GM19351 (cell line): ENCODE results near the gene GALE.
"Not testable (repeated sequence)": the region's sequence is repeated elsewhere in the genome, so short reads cannot be mapped to it uniquely, and the experiment has no call there.

Experiments used
- ATAC-seq: cut with Tn5 transposase; IDR thresholded peaks from one replicate; pipeline ENCODE4 v1.9.1; 2021; ENCODE audit warnings: mild to moderate bottlenecking, moderate library complexity; ENCODE audit not compliant: unreplicated experiment

GALE gene

GRCh38 chr1:23793018-23793781 lies 7.4 kb downstream of the GALE start:
- no peak for ATAC-seq

DNA sequence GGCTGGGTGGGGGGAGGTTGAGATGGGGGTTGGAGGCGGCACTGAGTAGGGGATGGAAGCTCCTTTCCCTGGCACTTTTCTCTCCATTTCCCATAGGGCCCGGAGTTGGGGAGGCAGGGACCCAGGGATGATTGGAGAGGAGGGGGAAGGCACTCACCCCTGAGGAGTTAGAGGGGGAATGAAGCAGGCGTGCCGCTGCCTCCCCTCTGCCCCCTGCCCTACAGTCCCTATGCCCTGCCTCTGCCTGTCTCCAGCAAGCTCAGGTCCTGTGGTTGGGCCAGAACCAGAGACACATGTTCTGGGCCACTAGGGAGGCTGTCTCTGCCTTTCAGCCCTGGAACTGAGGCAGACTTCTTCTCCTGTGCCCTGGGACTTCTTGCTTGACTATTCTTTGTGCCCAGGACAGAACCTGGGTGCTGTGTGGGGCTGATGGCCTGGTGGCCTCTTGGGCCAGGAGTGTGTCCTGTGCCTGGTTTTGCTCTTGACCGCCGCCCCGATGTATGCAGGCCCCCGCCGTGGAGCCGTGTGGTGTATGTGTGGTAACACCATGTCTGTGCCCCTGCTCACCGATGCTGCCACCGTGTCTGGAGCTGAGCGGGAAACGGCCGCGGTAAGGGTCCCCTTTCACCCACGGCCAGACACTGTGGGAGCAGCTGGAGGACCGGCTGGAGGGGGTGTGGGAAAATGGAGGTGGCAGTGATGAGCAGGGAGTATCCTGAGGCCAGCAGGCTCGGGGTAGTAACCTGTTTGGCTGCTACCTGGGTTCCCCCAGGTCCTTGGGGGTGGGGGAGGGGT lies 8.2 kb downstream of the GALE start:
- ATAC-seq, result no peak

GRCh38 chr1:23791516-23792047 lies 9.0 kb downstream of the GALE start:
- peak; percentile 22 for ATAC-seq

DNA sequence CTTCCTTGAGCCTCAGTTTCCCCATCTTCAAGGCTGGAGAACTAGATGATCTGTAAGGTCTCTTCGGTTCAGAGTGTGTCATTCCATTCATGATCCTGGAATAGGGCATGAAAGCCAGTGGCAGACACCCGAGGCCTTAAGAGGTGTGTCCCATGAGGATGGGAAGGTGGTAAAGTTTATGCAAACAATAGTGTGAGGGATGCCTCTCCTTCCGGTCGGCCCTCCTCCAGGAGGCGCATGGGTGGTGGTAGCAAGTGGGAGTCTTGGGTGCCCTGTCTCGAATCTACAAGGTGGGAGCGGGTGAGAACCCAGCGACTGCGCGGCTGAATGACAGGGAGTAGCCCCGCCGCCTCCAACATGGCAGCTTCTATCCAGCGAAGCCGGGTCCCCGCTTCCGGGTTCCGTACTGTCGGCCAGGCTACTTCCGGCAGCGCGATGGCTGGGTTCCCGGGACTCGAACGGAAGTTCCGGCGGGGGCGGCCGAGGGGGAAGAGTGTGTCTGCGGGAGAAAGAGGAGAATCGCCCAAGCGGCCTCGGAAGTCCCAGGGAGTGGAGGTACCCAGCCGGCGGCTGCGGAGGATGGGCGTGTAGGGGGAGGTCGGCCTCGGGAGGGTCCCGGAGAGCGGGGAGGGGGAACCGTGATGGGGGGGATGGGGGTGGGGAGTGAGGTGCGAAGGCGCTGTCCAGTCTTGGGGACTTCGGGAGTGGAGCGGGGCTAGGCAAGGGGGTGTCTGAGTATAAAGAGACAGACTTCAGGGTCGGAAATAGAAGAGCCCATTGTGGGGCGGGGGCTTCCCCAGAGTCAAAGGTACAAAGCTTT lies 9.6 kb downstream of the GALE start, which contains the start of gene LYPLA2:
Gene LYPLA2 (plus strand): TSS at position 450 of the 820 bp plus-strand sequence. CDS start 1,538 bp downstream, outside the sequence.
- ATAC-seq, result peak; percentile 87

GRCh38 chr1:23788695-23789094 lies 11.9 kb downstream of the GALE start:
- no peak for ATAC-seq

GRCh38 chr1:23787701-23788100 lies 12.9 kb downstream of the GALE start:
- no peak for ATAC-seq

GRCh38 chr1:23784846-23785245 lies 15.7 kb downstream of the GALE start:
- no peak for ATAC-seq

DNA sequence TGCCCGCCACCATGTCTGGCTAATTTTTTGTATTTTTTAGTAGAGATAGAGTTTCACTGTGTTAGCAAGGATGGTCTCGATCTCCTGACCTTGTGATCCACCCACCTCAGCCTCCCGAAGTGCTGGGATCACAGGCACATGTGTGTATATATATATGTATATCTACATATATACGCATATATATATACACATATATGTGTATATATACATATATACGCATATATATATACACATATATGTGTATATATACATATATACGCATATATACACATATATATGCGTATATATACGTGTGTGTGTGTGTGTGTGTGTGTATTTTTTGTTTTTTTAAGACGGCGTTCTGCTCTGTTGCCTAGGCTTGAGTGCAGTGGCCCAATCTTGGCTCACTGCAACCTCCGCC lies 17.4 kb downstream of the GALE start:
- ATAC-seq, result not testable (repeated sequence)

DNA sequence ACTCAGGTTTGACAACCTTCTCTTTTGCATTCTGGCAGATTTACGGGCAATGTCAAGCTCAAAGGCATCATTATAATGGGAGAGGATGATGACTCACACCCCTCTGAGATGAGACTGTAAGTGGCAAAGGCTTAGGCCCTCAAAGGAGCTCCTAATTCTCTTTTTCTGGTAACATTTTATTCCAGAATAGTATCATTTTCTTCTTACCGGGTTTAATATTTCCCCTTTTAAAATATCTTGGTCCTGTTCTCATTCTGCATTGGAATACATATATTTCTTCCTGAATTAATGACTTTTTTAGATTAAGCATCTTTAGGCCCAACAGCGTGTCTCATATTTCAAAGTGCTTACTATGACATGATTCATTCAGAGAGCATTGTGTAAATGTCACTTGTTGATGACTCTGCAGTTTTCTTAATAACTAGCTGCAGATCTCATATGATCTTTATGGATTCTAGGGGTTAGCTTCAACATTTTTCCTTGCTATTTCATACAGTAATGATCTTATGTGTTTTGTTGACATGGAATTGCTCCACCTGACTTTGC lies 20.7 kb downstream of the GALE start:
- ATAC-seq, result no peak

GRCh38 chr1:23777979-23778814 lies 22.4 kb downstream of the GALE start, which contains the start of gene PITHD1:
PITHD1 (plus strand) TSS chr1:23778418; CDS start chr1:23778516, 98 bp downstream.
- ATAC-seq, result peak; percentile 73

GRCh38 chr1:23776217-23776616 lies 24.3 kb downstream of the GALE start:
- ATAC-seq, result no peak

DNA sequence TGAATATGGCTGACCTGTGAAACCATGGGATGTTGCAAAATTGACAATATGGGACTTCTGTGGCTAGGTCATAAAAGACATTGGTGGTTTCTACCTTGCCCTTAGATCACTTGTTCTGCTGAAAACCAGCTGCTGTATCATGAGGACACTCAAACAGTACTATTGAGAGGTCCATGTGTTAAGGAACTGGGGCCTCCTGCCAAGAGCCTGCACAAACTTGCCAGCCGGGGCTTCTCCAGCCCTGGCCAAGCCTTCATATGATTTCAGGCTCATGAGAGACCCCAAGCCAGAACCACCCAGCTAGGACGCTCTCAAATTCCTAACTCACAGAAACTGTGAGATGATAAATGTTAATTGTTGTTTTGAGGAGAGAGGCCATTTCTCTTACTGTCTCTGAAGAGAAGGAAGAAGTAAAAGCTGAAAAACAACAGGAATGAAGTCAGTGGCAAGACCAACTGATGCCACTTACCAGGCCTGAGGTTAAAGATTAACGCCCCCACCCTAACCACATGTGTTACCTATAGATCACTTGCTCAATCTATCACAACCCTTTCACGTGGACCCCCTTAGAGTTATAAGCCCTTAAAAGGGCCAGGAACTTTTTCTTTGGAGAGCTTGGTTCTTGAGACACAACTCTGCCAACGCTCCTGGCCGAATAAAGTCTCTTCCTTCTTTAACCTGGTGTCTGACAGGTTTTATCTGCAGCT lies 26.2 kb downstream of the GALE start:
- no peak for ATAC-seq

DNA sequence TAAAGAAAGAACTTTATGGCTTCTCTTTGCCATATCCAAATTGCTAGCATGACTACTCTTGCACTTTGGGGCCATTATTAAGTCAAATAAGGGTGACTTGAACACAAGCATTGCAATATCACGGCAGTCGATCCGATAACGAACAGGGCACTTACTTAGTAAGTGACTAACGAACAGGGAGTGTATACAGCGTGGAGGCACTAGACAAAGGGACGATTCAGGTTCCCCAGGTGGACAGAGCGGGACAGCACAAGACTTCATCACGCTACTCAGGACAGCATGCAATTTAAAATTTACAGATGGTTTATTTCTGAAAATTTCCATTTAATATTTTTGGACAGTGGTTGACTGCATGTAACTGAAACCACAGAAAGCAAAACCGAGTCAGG lies 27.7 kb downstream of the GALE start:
- ATAC-seq, result no peak

- no peak for ATAC-seq
These were observed 28.3 kb downstream of the GALE start for GRCh38 chr1:23772049-23772853.

DNA sequence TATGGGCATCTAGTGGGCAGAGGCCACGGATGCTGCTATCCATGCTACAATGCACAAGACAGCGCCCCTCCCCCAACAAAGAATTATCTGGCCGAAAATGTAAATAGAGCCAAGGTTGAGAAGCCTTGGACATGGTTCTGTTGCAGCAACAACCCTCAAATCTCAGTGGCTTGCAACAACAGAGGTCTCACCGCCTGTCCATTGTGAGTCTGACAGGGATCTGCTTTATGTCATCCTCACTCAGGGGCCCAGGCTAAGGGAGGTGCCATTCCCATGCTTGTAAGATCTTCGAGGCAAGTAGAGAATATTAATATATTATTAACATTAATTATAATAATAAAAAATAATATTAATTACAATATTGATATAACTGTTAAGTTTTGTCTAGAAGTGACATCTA lies 31.8 kb downstream of the GALE start:
- no peak for ATAC-seq

DNA sequence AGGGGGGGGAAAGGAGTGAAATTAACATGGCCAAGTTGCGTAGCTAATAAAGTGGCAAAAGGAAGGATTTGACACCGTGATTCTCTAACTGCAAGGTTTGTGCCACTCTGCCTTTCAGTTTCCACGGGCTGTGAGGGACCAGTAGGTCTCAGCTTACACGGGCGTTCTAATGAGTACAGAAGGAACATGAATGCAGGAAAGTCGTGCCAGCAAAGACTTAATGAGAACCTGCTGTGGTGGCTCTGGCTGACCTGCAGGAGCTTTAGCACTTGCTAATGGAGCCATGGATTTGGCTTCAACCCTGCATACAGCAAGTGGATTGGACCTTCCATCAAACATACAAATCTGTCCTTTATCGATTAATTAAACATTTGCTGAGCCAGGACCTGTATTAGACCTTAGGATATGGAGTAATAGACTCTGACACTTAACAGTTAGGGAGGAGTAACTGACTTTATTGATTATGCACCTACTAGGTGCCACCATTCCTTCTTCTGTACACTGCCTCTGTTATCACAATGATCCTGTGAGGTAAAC lies 37.4 kb downstream of the GALE start:
- no peak for ATAC-seq

- no peak for ATAC-seq
These were observed 41.3 kb downstream of the GALE start for GRCh38 chr1:23759277-23759676.

DNA sequence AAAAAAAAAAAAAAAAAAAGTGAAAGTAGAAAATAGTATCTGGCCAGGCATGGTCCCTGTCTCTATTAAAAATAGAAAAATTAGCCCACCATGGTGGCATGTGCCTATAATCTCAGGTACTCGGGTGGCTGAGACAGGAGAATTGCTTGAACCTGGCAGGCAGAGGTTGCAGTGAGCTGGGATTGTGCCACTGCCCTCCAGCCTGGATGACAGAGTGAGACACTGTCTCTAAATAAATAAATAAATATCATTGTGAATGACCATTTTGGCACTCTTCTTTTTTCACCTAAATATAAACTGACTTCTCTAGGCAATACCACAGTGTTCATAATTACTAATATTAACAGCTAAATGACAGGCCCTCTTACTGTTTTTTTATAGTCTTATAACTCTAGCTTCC lies 42.7 kb downstream of the GALE start:
- no peak for ATAC-seq
